Head of caudate nucleus (tissue), 42 donors: ENCODE measurements around the gene NTM.

Experiments
- DNase-seq, 42 donors: peaks; one replicate each; pipeline versions ENCODE4 v3.0.0 to v3.0.0-alpha.2; 2020 to 2021; ENCODE audit warnings: mixed read lengths in 7 of 42
- intact Hi-C: fragments of 100-400 bp; cut with DNase I; formaldehyde crosslinking; loops from one replicate; pipeline ENCODE4 v1.15.0; 2022

Gene NTM

GRCh38 chr11:131979364-131979763, 608.9 kb downstream of the NTM start:
- intact Hi-C loops: no loop called here
- no peak for DNase-seq

DNA sequence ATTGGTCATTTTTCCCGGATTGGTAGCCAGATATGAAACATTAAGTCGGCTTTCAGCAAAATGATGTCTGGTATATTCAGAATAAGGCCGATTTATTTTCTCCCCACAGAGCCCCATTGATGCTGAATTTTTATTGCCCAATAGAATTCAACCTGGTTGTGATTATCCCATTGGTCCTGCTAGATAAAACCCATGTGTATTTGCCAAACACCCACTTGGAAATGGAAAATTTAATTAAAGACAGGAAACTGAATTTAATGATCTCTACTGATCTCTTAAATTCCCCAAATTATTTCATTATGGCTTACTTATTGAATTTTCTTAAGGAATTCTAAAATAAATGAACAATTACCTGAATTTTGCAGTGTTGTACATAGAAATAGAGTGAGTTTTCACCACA, 609.8 kb downstream of the NTM start:
- DNase-seq: no peak
- intact Hi-C loops: no loop called here

- intact Hi-C loops: no loop called here
- DNase-seq: peak in 20 of 42 donors; percentile 4 to 70 (median 37)
Observed at GRCh38 chr11:131980888-131981668, 610.7 kb downstream of the NTM start.

- DNase-seq: no peak
- intact Hi-C loops: no loop called here
Observed at GRCh38 chr11:131982154-131982553, 611.7 kb downstream of the NTM start.

DNA sequence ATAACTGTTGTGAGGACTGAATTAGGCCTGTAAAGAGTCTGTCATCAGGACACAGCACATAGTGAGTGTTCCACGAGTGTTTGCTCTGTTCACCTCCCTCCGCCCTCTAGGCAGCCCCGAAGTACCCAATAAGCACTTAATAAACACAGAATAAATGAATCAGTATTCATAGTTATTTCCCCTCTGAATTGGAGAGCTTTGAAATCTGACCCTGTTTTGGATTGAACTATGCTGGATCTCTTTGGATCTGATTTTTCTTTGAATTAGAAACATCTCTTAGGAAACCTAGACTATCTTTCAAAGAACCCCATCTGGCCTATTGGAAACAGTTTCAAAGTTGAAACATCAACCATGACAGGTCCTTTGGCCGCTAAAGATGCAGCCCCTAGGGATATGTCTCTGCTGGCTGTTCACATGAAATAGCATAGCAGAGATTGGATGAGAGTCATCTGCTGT, 615.5 kb downstream of the NTM start:
- no peak for DNase-seq
- intact Hi-C loops: no loop called here

DNA sequence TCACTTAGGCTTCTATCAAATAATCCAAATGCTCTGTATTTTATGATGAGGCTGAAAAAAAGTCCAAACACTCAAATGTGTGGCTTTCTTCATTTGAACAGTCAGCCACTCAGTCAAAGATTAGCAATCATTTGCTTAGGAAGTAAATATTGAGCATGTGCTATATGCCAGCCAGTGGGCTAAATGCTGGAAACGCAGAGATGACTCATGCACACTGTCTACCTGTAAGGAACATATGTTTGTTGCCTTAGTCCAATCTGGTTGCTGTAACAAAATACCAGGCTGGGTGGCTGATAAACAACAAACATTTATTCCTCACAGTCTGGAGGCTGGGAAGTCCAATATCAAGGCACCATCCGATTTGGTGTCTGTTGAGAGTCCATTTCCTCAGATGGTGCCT, 617.3 kb downstream of the NTM start:
- intact Hi-C loops: no loop called here
- DNase-seq: no peak

DNA sequence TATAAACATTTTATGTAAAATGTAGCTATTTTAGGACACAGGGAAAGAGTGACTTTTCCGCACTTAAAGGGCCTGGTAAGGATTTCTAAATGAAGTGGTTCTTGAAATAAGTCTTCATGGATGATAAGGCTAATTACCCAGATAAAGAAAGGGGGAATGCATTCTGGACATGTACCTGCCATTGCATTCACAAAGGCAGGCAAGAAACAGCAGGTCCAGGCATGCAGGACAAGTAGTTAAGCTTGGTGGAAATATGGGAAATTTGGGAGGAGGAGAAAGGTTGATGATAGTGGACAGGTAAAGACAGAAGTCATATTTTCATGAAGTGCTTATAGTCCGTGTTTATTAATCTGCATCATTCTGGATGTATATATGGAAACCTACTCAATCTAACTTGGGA, 621.2 kb downstream of the NTM start:
- intact Hi-C loops: no loop called here
- DNase-seq: no peak

DNA sequence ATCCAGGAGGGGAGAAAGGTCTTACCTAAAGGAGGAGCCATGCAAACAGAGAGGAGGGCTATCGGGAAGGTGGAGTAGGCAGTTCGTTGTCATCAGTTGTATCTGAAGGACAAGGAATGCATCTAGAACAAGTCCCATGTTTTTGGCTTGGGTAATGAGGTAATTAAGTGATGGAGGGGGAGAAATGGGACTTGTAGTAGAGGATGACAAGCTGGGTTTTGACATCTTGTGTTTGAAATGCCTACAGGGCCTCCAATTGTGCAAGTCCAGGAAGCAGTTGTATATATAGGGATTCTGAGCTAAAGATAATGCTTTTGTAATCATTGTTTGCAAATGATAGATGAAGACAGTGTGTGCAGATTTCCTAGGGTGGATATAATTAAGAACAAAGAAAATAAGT, 622.8 kb downstream of the NTM start:
- no peak for DNase-seq
- intact Hi-C loops: no loop called here

DNA sequence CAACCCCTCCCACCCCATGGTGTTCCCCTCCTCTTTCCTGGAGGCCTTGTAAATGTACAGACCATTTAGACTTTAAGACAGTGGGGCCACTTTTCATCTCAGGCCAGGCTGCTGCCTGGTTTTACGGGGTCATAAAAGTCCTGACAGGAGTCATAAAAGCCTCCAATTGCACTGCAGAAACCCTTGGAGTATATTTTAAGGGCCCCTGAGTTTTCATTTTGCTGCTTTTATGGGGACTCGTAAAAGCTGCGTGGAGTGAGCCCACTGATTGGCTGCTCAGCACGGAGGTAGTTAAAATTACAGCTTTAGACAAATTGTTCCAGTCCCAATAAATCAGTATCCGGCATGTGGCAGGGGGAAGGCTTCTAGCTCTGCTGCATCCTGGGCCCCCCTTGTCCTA, 627.6 kb downstream of the NTM start:
- intact Hi-C loops: no loop called here
- no peak for DNase-seq

GRCh38 chr11:131999084-131999483, 628.7 kb downstream of the NTM start:
- DNase-seq: peak in 15 of 42 donors; percentile 11 to 54 (median 25)
- intact Hi-C loops: no loop called here

DNA sequence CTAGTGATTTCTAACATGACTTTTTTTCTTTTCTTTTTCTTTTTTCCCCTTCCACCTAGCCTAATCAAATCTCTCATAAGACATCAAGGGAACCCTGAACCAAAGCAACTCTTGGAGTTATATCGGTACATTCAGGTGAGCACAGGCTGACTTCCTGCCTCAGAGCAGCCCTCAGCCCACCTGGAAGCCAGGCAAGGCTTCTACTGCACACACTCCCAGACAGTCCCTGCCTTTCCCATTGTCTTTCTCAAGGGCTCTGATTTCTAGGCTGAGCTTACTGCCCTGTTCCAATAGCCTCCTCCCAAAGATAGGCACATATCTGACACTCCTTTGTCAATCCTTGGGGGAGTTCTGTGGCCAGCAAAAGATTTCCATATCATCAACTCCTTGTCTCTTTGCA, 629.5 kb downstream of the NTM start:
- DNase-seq: peak in 1 of 42 donors; percentile 23
- intact Hi-C loops: no loop called here

- peak in 1 of 42 donors; percentile 18 for DNase-seq
- intact Hi-C loops: no loop called here
Observed at GRCh38 chr11:132005887-132006286, 635.5 kb downstream of the NTM start.

GRCh38 chr11:132006884-132007580, 636.6 kb downstream of the NTM start:
- no peak for DNase-seq
- intact Hi-C loops: no loop called here

- intact Hi-C loops: no loop called here
Observed at GRCh38 chr11:132008226-132008625, 637.8 kb downstream of the NTM start.

GRCh38 chr11:132008872-132009271, 638.5 kb downstream of the NTM start:
- intact Hi-C loops: no loop called here
- DNase-seq: no peak

More at GRCh38 chr11:132008226-132008625, 637.8 kb downstream of the NTM start:
- DNase-seq: no peak

- intact Hi-C loops: no loop called here
- DNase-seq: no peak
Observed at GRCh38 chr11:132020001-132020400, 649.6 kb downstream of the NTM start.

- intact Hi-C loops: no loop called here
- no peak for DNase-seq
Observed at GRCh38 chr11:132022285-132022684, 651.9 kb downstream of the NTM start.

- intact Hi-C loops: no loop called here
- no peak for DNase-seq
Observed at GRCh38 chr11:132022733-132023478, 652.5 kb downstream of the NTM start.

GRCh38 chr11:132024587-132025295, 654.3 kb downstream of the NTM start:
- intact Hi-C loops: no loop called here
- DNase-seq: no peak
